Activated CD8-positive, alpha-beta memory T cell treated with anti-CD3 and anti-CD28 coated beads for 1 hour (primary cell): ENCODE data around the gene HOXB7.

Source experiments
- DNase-seq, 2 donors: peaks; one replicate each; pipeline ENCODE4 v3.0.0-alpha.2; 2020; ENCODE audit warnings: low read depth in 1 of 2; ENCODE audit errors: extremely low read depth in 1 of 2

The HOXB7 gene

GRCh38 chr17:48569674-48570324 lies 41.0 kb downstream of the HOXB7 start:
- DNase-seq = no peak

GRCh38 chr17:48569240-48569582 lies 41.6 kb downstream of the HOXB7 start:
- no peak for DNase-seq

GRCh38 chr17:48568499-48569239 lies 42.1 kb downstream of the HOXB7 start:
- DNase-seq = no peak

GRCh38 chr17:48567646-48568354 lies 43.0 kb downstream of the HOXB7 start:
- no peak for DNase-seq

- no peak for DNase-seq
These were observed 43.6 kb downstream of the HOXB7 start for GRCh38 chr17:48567209-48567608.

- no peak for DNase-seq
These were observed 44.1 kb downstream of the HOXB7 start for GRCh38 chr17:48566717-48567116.

- DNase-seq = no peak
These were observed 44.7 kb downstream of the HOXB7 start for GRCh38 chr17:48565925-48566710.

GRCh38 chr17:48565022-48565554 lies 45.7 kb downstream of the HOXB7 start:
- DNase-seq = no peak

GRCh38 chr17:48564188-48565021 lies 46.4 kb downstream of the HOXB7 start:
- DNase-seq = no peak

- no peak for DNase-seq
These were observed 47.0 kb downstream of the HOXB7 start for GRCh38 chr17:48563867-48564187.

- DNase-seq = no peak
These were observed 47.4 kb downstream of the HOXB7 start for GRCh38 chr17:48563385-48563838.

- DNase-seq = no peak
These were observed 47.9 kb downstream of the HOXB7 start for GRCh38 chr17:48562934-48563333.

GRCh38 chr17:48561884-48562810 lies 48.7 kb downstream of the HOXB7 start:
- DNase-seq = no peak

- no peak for DNase-seq
These were observed 50.7 kb downstream of the HOXB7 start for GRCh38 chr17:48559840-48560817.

- no peak for DNase-seq
These were observed 51.5 kb downstream of the HOXB7 start for GRCh38 chr17:48559122-48559839.

GRCh38 chr17:48558831-48559121 lies 52.0 kb downstream of the HOXB7 start:
- DNase-seq = no peak

- no peak for DNase-seq
These were observed 52.6 kb downstream of the HOXB7 start for GRCh38 chr17:48558057-48558830.
